A549 (cell line): ENCODE data around the gene CTNND2. TPM values are rescaled to one million over a fixed set of nuclear protein-coding genes. Genes with fewer than 3 reads are reported as not detected.

ENCODE experiments used
- ATAC-seq, 2 experiments: fragments of 200-7000 bp in 1 of 2; fragments of >200 bp in 1 of 2; cut with Nextera tagmentation in 1 of 2; cut with Tn5 transposase in 1 of 2; 3 replicates each; pipeline versions ENCODE4 v1.8.0 to v1.9.1; 2018 to 2020; ENCODE audit warnings: mild to moderate bottlenecking in 1 of 2, moderate library complexity in 1 of 2
- CTCF ChIA-PET: fragments of 300-600 bp; sonication (Branson Sonifier 250); formaldehyde crosslinking; extraction: SDS; loops from one replicate; lab custom pipeline; 2021; ENCODE audit warnings: antibody characterized with exemption, inconsistent platforms; lab: Yijun Ruan, JAX
- POLR2A ChIA-PET: fragments of 350-600 bp; formaldehyde crosslinking; extraction: SDS; loops from one replicate; lab custom pipeline; 2021; ENCODE audit warnings: antibody characterized with exemption, inconsistent platforms; lab: Yijun Ruan, JAX
- DNase-seq, 2 experiments: peaks; one replicate each; pipeline versions ENCODE4 v3.0.0 to v3.0.0-alpha.2; 2011 to 2016; ENCODE audit warnings: low read depth in 1 of 2, low spot score in 1 of 2
- FAIRE-seq: peaks from 2 replicates; lab custom pipeline; 2011; peaks lifted over from hg19 to GRCh38; lab: Jason Lieb, UNC
- H3K27ac ChIP-seq, 2 experiments: fragments of >200 bp; sonication (Bioruptor Twin); formaldehyde crosslinking; 3 replicates each; pipeline ENCODE4 v1.5.1; 2016 to 2017
- H3K4me1 ChIP-seq: fragments of >200 bp; sonication (Bioruptor Twin); formaldehyde crosslinking; 3 replicates; pipeline ENCODE4 v1.6.1; 2016
- H3K4me2 ChIP-seq: fragments of >200 bp; sonication (Bioruptor Twin); formaldehyde crosslinking; 3 replicates; pipeline ENCODE4 v1.6.1; 2016
- H3K4me3 ChIP-seq: fragments of >200 bp; sonication (Bioruptor Twin); formaldehyde crosslinking; 3 replicates; pipeline ENCODE4 v1.5.1; 2016
- H3K9me3 ChIP-seq: fragments of >200 bp; sonication (Bioruptor Twin); formaldehyde crosslinking; 3 replicates; pipeline ENCODE4 v1.6.1; 2016
- CBX8 ChIP-seq: fragments of 200-600 bp; sonication (generic); IDR thresholded peaks from 2 replicates; pipeline ENCODE4 v1.6.1; 2016
- EP300 ChIP-seq, 2 experiments: fragments of >200 bp; sonication (Bioruptor Twin); formaldehyde crosslinking; IDR thresholded peaks; 2 replicates in 1 of 2; 3 replicates in 1 of 2; pipeline ENCODE4 v1.6.1; 2016 to 2017
- HDAC2 ChIP-seq: fragments of 200-600 bp; sonication (generic); IDR thresholded peaks from 2 replicates; pipeline ENCODE4 v1.6.1; 2016
- HEYL ChIP-seq: fragments of 250-450 bp; sonication (Bioruptor Pico); IDR thresholded peaks from 2 replicates; pipeline ENCODE4 v1.8.0; 2021; ENCODE audit warnings: mild to moderate bottlenecking, moderate library complexity
- HOXB13 ChIP-seq: fragments of 250-450 bp; sonication (Bioruptor Pico); IDR thresholded peaks from 2 replicates; pipeline ENCODE4 v1.5.0; 2020; ENCODE audit warnings: low read depth, mild to moderate bottlenecking, moderate library complexity
- MAFK ChIP-seq: fragments of 450-650 bp; IDR thresholded peaks from 2 replicates; pipeline ENCODE4 v1.6.1; 2014; ENCODE audit not compliant: partially characterized antibody
- MAZ ChIP-seq: fragments of 150-350 bp; IDR thresholded peaks from 2 replicates; pipeline ENCODE4 v1.6.1; 2014; ENCODE audit warnings: antibody characterized with exemption, low read depth, low read length, borderline replicate concordance
- MYC ChIP-seq: IDR thresholded peaks from 2 replicates; pipeline ENCODE4 v1.6.1; 2012; ENCODE audit warnings: mild to moderate bottlenecking, inconsistent platforms, low read length, improper control_type of control experiment, borderline replicate concordance
- NFE2L2 ChIP-seq: fragments of 150-350 bp; conservative IDR thresholded peaks from 2 replicates; pipeline ENCODE4 v1.6.1; 2014; ENCODE audit warnings: low read length
- NR3C1 ChIP-seq: fragments of >200 bp; sonication (Bioruptor Twin); formaldehyde crosslinking; IDR thresholded peaks from 3 replicates; pipeline ENCODE4 v1.6.1; 2017
- PHF8 ChIP-seq: fragments of 200-600 bp; sonication (generic); IDR thresholded peaks from 2 replicates; pipeline ENCODE4 v1.6.1; 2016; ENCODE audit warnings: low read depth, mild to moderate bottlenecking, antibody characterized with exemption, moderate library complexity, borderline replicate concordance
- POLR2AphosphoS2 ChIP-seq: conservative IDR thresholded peaks from 2 replicates; pipeline ENCODE4 v1.6.1; 2012; ENCODE audit warnings: low read length, improper control_type of control experiment, inconsistent platforms
- RARB ChIP-seq: fragments of 250-450 bp; sonication (Bioruptor Pico); IDR thresholded peaks from 2 replicates; pipeline ENCODE4 v1.8.0; 2021; ENCODE audit warnings: mild to moderate bottlenecking, moderate library complexity
- RNF2 ChIP-seq: fragments of 200-600 bp; sonication (generic); IDR thresholded peaks from 2 replicates; pipeline ENCODE4 v1.6.1; 2016; ENCODE audit warnings: low read depth, mild to moderate bottlenecking, antibody characterized with exemption, moderate library complexity, borderline replicate concordance
- SREBF2 ChIP-seq: fragments of 450-650 bp; IDR thresholded peaks from 2 replicates; pipeline ENCODE4 v1.6.1; 2014; ENCODE audit warnings: mild to moderate bottlenecking, moderate library complexity
- TP53 ChIP-seq: fragments of 250-450 bp; sonication (Bioruptor Pico); IDR thresholded peaks from 2 replicates; pipeline ENCODE4 v1.5.0; 2021; ENCODE audit warnings: mild to moderate bottlenecking, moderate library complexity
- ZSCAN20 ChIP-seq: fragments of 250-450 bp; sonication (Bioruptor Pico); IDR thresholded peaks from 2 replicates; pipeline ENCODE4 v1.8.0; 2022; ENCODE audit warnings: mild to moderate bottlenecking, moderate library complexity
- WGBS: methylation state at CpG from one replicate; pipeline ENCODE4 v1.1.6; 2017; ENCODE audit errors: missing lambda C conversion rate; 5-methylcytosine and 5-hydroxymethylcytosine counted together
- polyA plus RNA-seq, 4 experiments: library from polyadenylated mRNA; depleted of rRNA in 3 of 4; stranded (reverse); fragments of >200 nt; fragmentation: RNase III in 1 of 4; extraction: RNeasy Plus Mini Kit Qiagen cat#74134 plus additional on column Dnase treatment in 1 of 4; gene quantifications; 2 replicates in 3 of 4; 3 replicates in 1 of 4; pipeline ENCODE4 v1.2.3, GENCODE V29; 2011 to 2017
- TF ChIP-seq, protein P1 (sequence below): fragments of 250-450 bp; sonication (Bioruptor Pico); IDR thresholded peaks from 2 replicates; pipeline ENCODE4 v1.5.0; 2021; ENCODE audit warnings: mild to moderate bottlenecking, moderate library complexity, borderline replicate concordance
- TF ChIP-seq, protein P2 (sequence below): fragments of >200 bp; sonication (Bioruptor Twin); formaldehyde crosslinking; IDR thresholded peaks from 2 replicates; pipeline ENCODE4 v1.6.1; 2016

The CTNND2 gene
- polyA plus RNA-seq, 2 of the 4 experiments (the other 2 are of a cell fraction) = not detected

DNA sequence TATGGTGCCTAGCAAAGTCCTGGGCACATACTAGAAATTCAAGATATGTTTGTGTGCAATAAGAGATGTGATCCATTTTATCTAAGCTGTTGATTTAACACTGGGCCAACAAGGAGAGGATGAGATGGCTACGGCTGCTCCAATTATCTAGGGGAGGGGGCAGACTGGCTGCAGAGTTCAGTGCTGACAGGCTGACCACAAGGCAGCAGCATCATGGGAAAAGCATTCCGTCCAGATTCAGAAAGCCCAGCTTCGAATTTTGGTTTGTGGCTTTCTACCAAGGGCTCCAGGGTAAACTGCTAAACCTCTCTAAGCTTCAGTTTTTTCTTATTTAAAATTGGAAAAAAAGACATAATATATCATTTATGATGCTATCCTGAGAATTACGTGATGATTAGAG lies 758.1 kb downstream of the CTNND2 start:
- FAIRE-seq = no peak
- no peak overlapping the region for H3K4me2 ChIP-seq
- DNase-seq = no peak
- whole genome bisulfite sequencing = 7% methylated on average over 4 of the region's 4 CpGs
- POLR2A ChIA-PET = no interaction called here
- CTCF ChIA-PET = interaction anchor here (1.6 to 2.2 kb wide), 2 partner anchors 32 to 238 kb away, joined by 3 to 4 read pairs; no protein-coding TSS in a partner anchor
- H3K4me1 ChIP-seq = no peaks in the 10 kb centered on the region
- ATAC-seq = no peak
- H3K9me3 ChIP-seq = no peaks in the 10 kb centered on the region
- no peak overlapping the region for H3K27ac ChIP-seq
- no peak overlapping the region for H3K4me3 ChIP-seq
- TF ChIP-seq EP300 (IDR thresholded peaks at IDR 0.05) (no peak), NR3C1 (no peak), RARB (no peak), HEYL (CRISPR knock-in tag) (no peak), ZSCAN20 (no peak), HDAC2 (no peak), MYC (no peak), MAFK (no peak)

DNA sequence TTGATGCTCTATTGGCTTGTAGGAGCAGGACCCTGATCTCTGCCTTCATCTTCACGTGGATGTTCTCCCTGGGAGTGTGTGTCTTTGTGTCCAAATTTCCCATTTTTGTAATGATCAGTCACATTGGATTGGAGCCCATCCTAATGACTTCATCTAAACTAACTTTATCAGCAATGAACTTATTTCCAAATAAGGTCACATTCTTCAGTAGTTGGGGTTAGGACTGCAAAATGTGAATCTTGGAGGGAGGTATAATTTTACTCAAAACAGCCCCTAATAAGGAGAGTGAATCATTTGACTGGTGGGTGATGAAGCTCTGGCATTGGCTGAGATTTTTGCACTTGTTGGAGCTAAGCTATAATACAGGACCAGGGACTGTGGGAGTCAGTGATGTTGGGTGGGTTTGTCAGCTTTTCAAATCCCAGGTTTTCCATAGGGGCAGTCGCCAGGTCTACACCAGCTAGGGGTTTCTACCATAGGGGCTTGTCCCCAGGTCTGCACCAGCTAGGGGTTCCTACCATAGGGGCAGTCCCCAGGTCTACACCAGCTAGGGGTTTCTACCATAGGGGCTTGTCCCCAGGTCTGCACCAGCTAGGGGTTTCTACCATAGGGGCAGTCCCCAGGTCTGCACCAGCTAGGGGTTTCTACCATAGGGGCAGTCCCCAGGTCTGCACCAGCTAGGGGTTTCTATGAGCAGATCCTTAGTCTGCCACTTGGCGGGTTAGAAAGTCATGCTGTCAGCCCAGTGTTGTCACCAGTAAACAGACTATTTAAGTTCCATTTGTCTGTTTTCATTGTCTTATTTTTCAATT lies 760.6 kb downstream of the CTNND2 start:
- Histone ChIP-seq H3K27ac (no peak overlapping the region), H3K9me3 (no peaks in the 10 kb centered on the region), H3K4me1 (no peaks in the 10 kb centered on the region), H3K4me3 (no peak overlapping the region), H3K4me2 (no peak overlapping the region)
- no peak for TF ChIP-seq POLR2AphosphoS2
- FAIRE-seq = no peak
- CTCF ChIA-PET = interaction anchor here (0.5 kb wide), 1 partner anchor 201 kb away, joined by 4 read pairs; no protein-coding TSS in a partner anchor
- POLR2A ChIA-PET = no interaction called here
- DNase-seq = no peak
- whole genome bisulfite sequencing = 3% methylated on average over 2 of the region's 3 CpGs
- no peak for ATAC-seq

DNA sequence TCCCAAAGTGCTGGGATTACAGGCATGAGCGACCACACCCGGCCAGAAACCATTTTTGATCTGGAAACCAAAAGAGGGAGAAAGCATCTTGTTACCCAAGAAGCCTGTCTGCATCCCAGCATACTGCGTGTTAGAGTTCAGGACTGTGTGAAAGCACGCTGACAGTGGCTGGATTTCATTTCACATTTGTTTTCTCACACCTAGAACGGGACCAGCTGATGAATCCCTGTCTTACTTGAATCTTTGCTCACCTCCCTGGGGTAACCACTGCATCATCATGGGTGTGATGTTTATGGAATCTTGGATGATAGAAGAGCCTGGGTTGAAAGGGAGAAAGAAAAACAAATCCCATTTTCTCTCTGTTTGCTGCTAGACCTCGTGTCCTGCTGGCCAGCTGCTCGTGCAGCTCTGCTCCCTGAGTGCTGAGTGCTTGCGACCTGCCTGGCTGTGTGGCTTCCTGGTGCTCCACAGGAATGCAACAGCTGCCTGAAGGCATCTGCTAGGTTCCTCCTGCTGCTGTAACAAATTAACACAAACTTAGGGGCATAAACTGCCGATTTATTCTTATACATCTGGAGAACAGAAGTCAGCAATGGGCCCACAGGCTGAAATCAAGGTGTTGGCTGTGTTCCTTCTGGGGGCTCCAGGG lies 764.9 kb downstream of the CTNND2 start:
- DNase-seq = no peak
- CTCF ChIA-PET = interaction anchor here (1.6 kb wide), 1 partner anchor 13 kb away, joined by 4 read pairs; no protein-coding TSS in a partner anchor
- Histone ChIP-seq H3K4me2 (no peak overlapping the region), H3K4me1 (no peaks in the 10 kb centered on the region)
- WGBS = under 1% methylated on average over 9 of the region's 9 CpGs
- POLR2A ChIA-PET = no interaction called here
- TF ChIP-seq, protein P1, sequence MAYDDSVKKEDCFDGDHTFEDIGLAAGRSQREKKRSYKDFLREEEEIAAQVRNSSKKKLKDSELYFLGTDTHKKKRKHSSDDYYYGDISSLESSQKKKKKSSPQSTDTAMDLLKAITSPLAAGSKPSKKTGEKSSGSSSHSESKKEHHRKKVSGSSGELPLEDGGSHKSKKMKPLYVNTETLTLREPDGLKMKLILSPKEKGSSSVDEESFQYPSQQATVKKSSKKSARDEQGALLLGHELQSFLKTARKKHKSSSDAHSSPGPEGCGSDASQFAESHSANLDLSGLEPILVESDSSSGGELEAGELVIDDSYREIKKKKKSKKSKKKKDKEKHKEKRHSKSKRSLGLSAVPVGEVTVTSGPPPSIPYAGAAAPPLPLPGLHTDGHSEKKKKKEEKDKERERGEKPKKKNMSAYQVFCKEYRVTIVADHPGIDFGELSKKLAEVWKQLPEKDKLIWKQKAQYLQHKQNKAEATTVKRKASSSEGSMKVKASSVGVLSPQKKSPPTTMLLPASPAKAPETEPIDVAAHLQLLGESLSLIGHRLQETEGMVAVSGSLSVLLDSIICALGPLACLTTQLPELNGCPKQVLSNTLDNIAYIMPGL = no peak
- no peak for TF ChIP-seq TP53 (CRISPR knock-in tag)
- no peak for TF ChIP-seq NFE2L2
- TF ChIP-seq MAZ = no peak
- no peak for TF ChIP-seq RNF2
- TF ChIP-seq, protein P2, sequence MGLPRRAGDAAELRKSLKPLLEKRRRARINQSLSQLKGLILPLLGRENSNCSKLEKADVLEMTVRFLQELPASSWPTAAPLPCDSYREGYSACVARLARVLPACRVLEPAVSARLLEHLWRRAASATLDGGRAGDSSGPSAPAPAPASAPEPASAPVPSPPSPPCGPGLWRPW = no peak
- TF ChIP-seq HOXB13 (CRISPR knock-in tag) = no peak
- no peak for TF ChIP-seq PHF8
- TF ChIP-seq NR3C1 = no peak
- TF ChIP-seq CBX8 = no peak
- TF ChIP-seq SREBF2 = no peak
- TF ChIP-seq, all 56 proteins: peak for 0
- no peak overlapping the region for H3K4me3 ChIP-seq
- no peak for ATAC-seq
- no peak overlapping the region for H3K27ac ChIP-seq
- H3K9me3 ChIP-seq = no peaks in the 10 kb centered on the region
- no peak for FAIRE-seq
